DOHH2 (cell line): ENCODE data around the gene NAA20.

Source experiments
- H3F3A ChIP-seq: fragments of 200-600 bp; sonication (generic), shearing (Covaris generic); 2 replicates; pipeline ENCODE4 v1.6.0; 2016; ENCODE audit warnings: antibody characterized with exemption, mild to moderate bottlenecking; ENCODE audit not compliant: control insufficient read depth, insufficient read depth
- H3K27ac ChIP-seq: fragments of 200-600 bp; sonication (generic); 2 replicates; pipeline ENCODE4 v1.5.1; 2014; ENCODE audit warnings: low read depth, mild to moderate bottlenecking, low read length, moderate library complexity
- H3K27me3 ChIP-seq: fragments of 200-600 bp; sonication (generic); 2 replicates; pipeline ENCODE4 v1.6.1; 2014; ENCODE audit warnings: mild to moderate bottlenecking, low read length, mixed read lengths; ENCODE audit not compliant: control insufficient read depth
- H3K36me3 ChIP-seq: fragments of 200-600 bp; sonication (generic); 2 replicates; pipeline ENCODE4 v1.6.1; 2014; ENCODE audit warnings: mild to moderate bottlenecking, low read length, moderate library complexity, mixed read lengths; ENCODE audit not compliant: control insufficient read depth
- H3K4me1 ChIP-seq: fragments of 200-600 bp; sonication (generic); 2 replicates; pipeline ENCODE4 v1.6.1; 2014; ENCODE audit warnings: mild to moderate bottlenecking, low read length, mixed read lengths; ENCODE audit not compliant: control insufficient read depth
- H3K4me2 ChIP-seq: fragments of 200-600 bp; sonication (generic); 2 replicates; pipeline ENCODE4 v1.6.0; 2014; ENCODE audit warnings: mild to moderate bottlenecking, low read length, moderate library complexity
- H3K4me3 ChIP-seq: fragments of 200-600 bp; sonication (generic); 2 replicates; pipeline ENCODE4 v1.5.1; 2014; ENCODE audit warnings: mild to moderate bottlenecking, low read length, mixed read lengths
- H3K79me2 ChIP-seq: fragments of 200-600 bp; sonication (generic); 2 replicates; pipeline ENCODE4 v1.6.1; 2014; ENCODE audit warnings: mild to moderate bottlenecking, low read length, mixed read lengths; ENCODE audit not compliant: control insufficient read depth
- H3K9me2 ChIP-seq: fragments of 200-600 bp; sonication (generic); replicated peaks from 2 replicates; pipeline ENCODE4 v1.6.1; 2014; ENCODE audit warnings: mild to moderate bottlenecking, low read length, mixed read lengths; ENCODE audit not compliant: control insufficient read depth
- H3K9me3 ChIP-seq: fragments of 200-600 bp; sonication (generic); 2 replicates; pipeline ENCODE4 v1.6.1; 2014; ENCODE audit warnings: antibody characterized with exemption, low read length, mixed read lengths; ENCODE audit not compliant: control insufficient read depth, insufficient read depth
- H4K20me1 ChIP-seq: fragments of 200-600 bp; sonication (generic); 2 replicates; pipeline ENCODE4 v1.6.0; 2014; ENCODE audit warnings: low read depth, mild to moderate bottlenecking, antibody characterized with exemption, low read length, moderate library complexity; ENCODE audit not compliant: control insufficient read depth, insufficient read depth
- CTCF ChIP-seq: fragments of 200-600 bp; sonication (generic); IDR thresholded peaks from one replicate; pipeline ENCODE4 v1.5.1; 2014; ENCODE audit warnings: antibody characterized with exemption, mild to moderate bottlenecking, low read depth, low read length; ENCODE audit not compliant: poor library complexity, severe bottlenecking
- EZH2phosphoT487 ChIP-seq: fragments of 200-600 bp; sonication (generic); IDR thresholded peaks from 2 replicates; pipeline ENCODE4 v1.6.1; 2017; ENCODE audit warnings: borderline replicate concordance, mild to moderate bottlenecking, antibody characterized with exemption, low read length, moderate library complexity, mixed read lengths

NAA20 gene

GRCh38 chr20:20039752-20040387 lies 22.7 kb downstream of the NAA20 start:
- Histone ChIP-seq H3K79me2 (no peaks in the 10 kb centered on the region), H3K4me2 (no peak overlapping the region), H3F3A (peaks cover 7% of the 10 kb centered on the region), H3K27ac (no peak overlapping the region), H3K9me3 (no peaks in the 10 kb centered on the region), H3K36me3 (peaks cover 98% of the 10 kb centered on the region), H3K9me2 (no peaks in the 10 kb centered on the region), H3K4me1 (no peaks in the 10 kb centered on the region), H3K27me3 (no peaks in the 10 kb centered on the region), H3K4me3 (no peak overlapping the region), H4K20me1 (no peaks in the 10 kb centered on the region)
- TF ChIP-seq EZH2phosphoT487: no peak
- no peak for TF ChIP-seq CTCF

- 0 out of 2 replicates have a peak, but pooled peaks cover 2% of the 10 kb centered on the region for H3F3A ChIP-seq
- H3K4me3 ChIP-seq: peak overlapping the region; percentile 95
- H3K9me2 ChIP-seq: no peaks in the 10 kb centered on the region
- peaks cover 47% of the 10 kb centered on the region for H3K36me3 ChIP-seq
- peaks cover 21% of the 10 kb centered on the region for H3K79me2 ChIP-seq
- H3K9me3 ChIP-seq: no peaks in the 10 kb centered on the region
- H3K4me1 ChIP-seq: peaks cover 26% of the 10 kb centered on the region
- TF ChIP-seq CTCF: no peak
- TF ChIP-seq EZH2phosphoT487: no peak
- peaks cover 3% of the 10 kb centered on the region; the same call in 1 of the 2 replicates for H4K20me1 ChIP-seq
- H3K27ac ChIP-seq: peak overlapping the region; percentile 46
- no peaks in the 10 kb centered on the region for H3K27me3 ChIP-seq
- peak overlapping the region; percentile 82 for H3K4me2 ChIP-seq
Observed at GRCh38 chr20:20051767-20052073, 34.6 kb downstream of the NAA20 start.

GRCh38 chr20:20052074-20052970 lies 35.2 kb downstream of the NAA20 start, which contains the start of the genes CFAP61 and CRNKL1:
Gene CFAP61 (plus strand): TSS chr20:20052532. CDS start chr20:20056654, 4,122 bp downstream.
Gene CRNKL1 (minus strand): TSS chr20:20052466. CDS start chr20:20052342, 124 bp downstream.
- TF ChIP-seq CTCF (no peak), EZH2phosphoT487 (no peak)
- peaks cover 3% of the 10 kb centered on the region; the same call in 1 of the 2 replicates for H4K20me1 ChIP-seq
- peaks cover 32% of the 10 kb centered on the region for H3K4me1 ChIP-seq
- peak within 1 kb of the TSS; percentile 95 for H3K4me3 ChIP-seq
- H3K79me2 ChIP-seq: peaks cover 21% of the 10 kb centered on the region
- H3K36me3 ChIP-seq: peaks cover 42% of the 10 kb centered on the region
- peak within 1 kb of the TSS; percentile 82 for H3K4me2 ChIP-seq
- peak within 1 kb of the TSS; percentile 46 for H3K27ac ChIP-seq
- H3K9me2 ChIP-seq: no peaks in the 10 kb centered on the region
- no peaks in the 10 kb centered on the region for H3K27me3 ChIP-seq
- H3K9me3 ChIP-seq: no peaks in the 10 kb centered on the region
- H3F3A ChIP-seq: 0 out of 2 replicates have a peak, but pooled peaks cover 2% of the 10 kb centered on the region
